NCI-H82 (cell line): Measurements from ENCODE around the gene SNRNP35.
A peak's percentile ranks its signal among the peaks of the same experiment; 100 is the strongest.
"Not testable (repeated sequence)": the region's sequence is repeated elsewhere in the genome, so short reads cannot be mapped to it uniquely, and the experiment has no call there.

Experiments
- DNase-seq: peaks from one replicate; lab custom pipeline; 2025; lab: John Stamatoyannopoulos, UW

SNRNP35 gene

GRCh38 chr12:123457980-123458779, at the start of gene SNRNP35:
SNRNP35 (plus strand) TSS chr12:123458139; CDS start chr12:123465541, 7,402 bp downstream.
- DNase-seq = peak; percentile 92

- not testable (repeated sequence) for DNase-seq
Measured at GRCh38 chr12:123408619-123409018, 49.3 kb upstream of the SNRNP35 start.

- not testable (repeated sequence) for DNase-seq
Measured at GRCh38 chr12:123409284-123410040, 48.5 kb upstream of the SNRNP35 start.

- DNase-seq = no peak
Measured at GRCh38 chr12:123410041-123410412, 47.9 kb upstream of the SNRNP35 start.

GRCh38 chr12:123421314-123421713, 36.6 kb upstream of the SNRNP35 start:
- no peak for DNase-seq

- no peak for DNase-seq
Measured at GRCh38 chr12:123427036-123427769, 30.7 kb upstream of the SNRNP35 start.

- DNase-seq = no peak
Measured at GRCh38 chr12:123428591-123428990, 29.3 kb upstream of the SNRNP35 start.

GRCh38 chr12:123429101-123429500, 28.8 kb upstream of the SNRNP35 start:
- not testable (repeated sequence) for DNase-seq

GRCh38 chr12:123431951-123432817, 25.8 kb upstream of the SNRNP35 start:
- DNase-seq = not testable (repeated sequence)

- no peak for DNase-seq
Measured at GRCh38 chr12:123433615-123434014, 24.3 kb upstream of the SNRNP35 start.

- no peak for DNase-seq
Measured at GRCh38 chr12:123435636-123436016, 22.3 kb upstream of the SNRNP35 start.

GRCh38 chr12:123436017-123436964, 21.6 kb upstream of the SNRNP35 start, which contains the start of gene RILPL2:
RILPL2 (minus strand) TSS chr12:123436684; CDS start chr12:123436420, 264 bp downstream.
- peak; percentile 75 for DNase-seq

GRCh38 chr12:123441523-123442164, 16.3 kb upstream of the SNRNP35 start:
- no peak for DNase-seq

- DNase-seq = no peak
Measured at GRCh38 chr12:123442774-123443173, 15.2 kb upstream of the SNRNP35 start.

- DNase-seq = no peak
Measured at GRCh38 chr12:123444092-123445026, 13.6 kb upstream of the SNRNP35 start.

- DNase-seq = no peak
Measured at GRCh38 chr12:123445388-123446332, 12.3 kb upstream of the SNRNP35 start.

GRCh38 chr12:123446333-123446713, 11.6 kb upstream of the SNRNP35 start:
- DNase-seq = no peak
